Colon (tissue), 2 donors: ENCODE data around the gene MSH4.
"Not testable (repeated sequence)": the region's sequence is repeated elsewhere in the genome, so short reads cannot be mapped to it uniquely, and the experiment has no call there.

ENCODE experiments used
- FAIRE-seq: peaks from 2 replicates; lab custom pipeline; 2012; peaks lifted over from hg19 to GRCh38; lab: Jason Lieb, UNC
- donor health status: control.
- donor health status: control.

MSH4 gene

DNA sequence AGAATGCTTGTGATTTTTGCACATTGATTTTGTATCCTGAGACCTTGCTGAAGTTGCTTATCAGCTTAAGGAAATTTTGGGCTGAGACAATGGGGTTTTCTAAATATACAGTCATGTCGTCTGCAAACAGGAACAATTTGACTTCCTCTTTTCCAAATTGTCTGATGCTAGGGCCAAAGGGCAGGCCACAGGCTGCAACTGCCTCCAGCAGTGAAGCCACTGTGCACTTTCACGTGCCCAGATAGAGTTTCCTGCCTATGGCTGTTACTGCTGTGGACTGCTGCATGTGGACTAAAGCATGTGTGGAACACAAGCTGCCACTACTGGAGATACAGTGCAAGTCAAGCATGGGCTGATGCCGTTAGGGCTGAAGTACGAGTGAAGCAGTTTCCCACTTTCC lies 146.4 kb downstream of the MSH4 start:
- FAIRE-seq = not testable (repeated sequence)

DNA sequence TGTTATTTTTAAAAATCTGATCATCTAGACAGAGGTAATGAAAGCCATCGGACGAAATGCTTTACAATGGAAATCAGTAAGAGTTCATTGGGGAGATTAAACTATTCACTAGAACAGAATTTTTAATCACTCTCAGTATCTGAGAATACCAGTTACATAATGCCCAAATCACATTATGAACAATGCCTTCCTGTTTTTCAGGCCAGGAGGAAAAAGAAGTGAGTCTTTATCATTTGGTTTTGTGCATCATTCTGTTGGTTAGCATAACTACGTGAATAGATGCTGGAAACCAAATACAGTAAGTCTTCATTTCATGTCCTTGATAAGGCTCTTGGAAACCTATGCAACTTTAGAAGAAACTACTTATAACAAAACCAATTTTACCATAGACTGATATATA lies 153.5 kb downstream of the MSH4 start:
- FAIRE-seq = no peak

DNA sequence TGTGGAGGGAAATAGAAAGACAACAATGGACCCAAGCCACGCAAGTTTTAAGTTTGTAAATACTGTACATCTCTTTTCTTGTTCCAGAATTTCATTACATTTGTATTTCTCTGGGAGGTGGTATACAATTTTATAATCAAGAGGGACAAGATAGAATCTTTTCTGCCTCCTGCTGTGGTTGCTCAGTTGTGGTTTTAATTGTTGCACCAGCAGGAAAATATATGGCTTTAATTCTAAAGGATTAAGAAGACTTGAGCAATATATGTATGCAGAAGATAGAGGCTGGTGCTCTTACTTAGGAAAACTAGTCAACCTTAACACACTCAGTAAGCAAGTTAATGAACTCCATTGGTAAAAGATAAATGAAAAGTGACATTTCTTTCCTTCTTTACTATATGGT lies 155.3 kb downstream of the MSH4 start:
- FAIRE-seq = no peak

DNA sequence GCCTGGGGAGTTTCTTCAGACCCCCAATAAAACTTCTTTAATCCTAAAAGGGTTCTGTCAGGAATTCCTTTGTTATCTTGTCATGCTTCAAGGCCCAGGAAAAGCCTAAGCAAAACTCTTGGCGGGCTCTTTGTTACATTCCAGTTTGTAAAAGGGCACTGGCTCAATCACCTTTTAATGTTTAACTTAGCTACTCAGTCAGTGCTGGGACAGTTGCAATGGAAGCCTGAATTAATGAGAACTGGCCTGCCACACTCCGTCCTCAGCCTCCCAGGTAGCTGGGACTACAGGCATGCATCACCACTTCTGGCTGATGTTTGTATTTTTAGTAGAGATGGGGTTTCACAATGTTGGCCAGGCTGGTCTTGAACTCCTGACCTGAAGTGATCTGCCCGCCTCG lies 156.8 kb downstream of the MSH4 start:
- no peak for FAIRE-seq

DNA sequence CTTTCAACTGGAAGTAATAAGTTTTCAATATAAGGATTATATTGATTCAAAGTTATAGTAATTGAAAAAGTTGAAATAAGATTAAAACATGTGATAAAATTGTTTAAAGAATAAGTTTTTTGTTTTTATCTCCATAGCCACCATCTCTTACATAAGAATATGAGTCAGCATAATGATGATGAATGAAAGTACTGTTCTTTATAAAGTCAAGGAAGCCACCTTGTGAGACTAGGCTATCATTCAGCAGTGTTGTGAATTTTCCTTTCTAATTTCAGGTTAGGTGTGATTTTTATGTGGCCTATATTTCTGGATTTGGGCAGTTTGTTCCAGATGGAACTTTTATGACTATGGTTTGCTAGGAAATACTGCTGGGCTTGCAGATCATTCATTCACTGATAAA lies 157.9 kb downstream of the MSH4 start:
- no peak for FAIRE-seq
